HCT116 (cell line): ENCODE measurements around the gene MCF2L. TPM values are rescaled to one million over a fixed set of nuclear protein-coding genes. Genes with fewer than 3 reads are reported as not detected.
A peak's percentile ranks its signal among the peaks of the same experiment; 100 is the strongest.

Experiments
- ATAC-seq: fragments of 200-7000 bp; cut with Tn5 transposase; 2 replicates; pipeline ENCODE4 v1.9.1; 2020; ENCODE audit warnings: mild to moderate bottlenecking, moderate library complexity
- BruUV-seq: library from RNA; stranded (reverse); fragments of 400-500 nt; replicated peaks from 2 replicates; lab custom pipeline; 2021; lab: Mats Ljungman, UMichigan
- CTCF ChIA-PET: fragments of 300-600 bp; sonication (Branson Sonifier 250); formaldehyde crosslinking; loops from one replicate; lab custom pipeline; 2021; ENCODE audit warnings: antibody characterized with exemption; lab: Charles Lee
- POLR2A ChIA-PET: fragments of 300-600, 350-600 bp; sonication (Branson Sonifier 250); formaldehyde crosslinking; loops from one replicate; lab custom pipeline; 2021; ENCODE audit warnings: antibody characterized with exemption; lab: Charles Lee
- RAD21 ChIA-PET, 2 experiments: fragments of 300-600 bp; sonication (Branson Sonifier 250); formaldehyde crosslinking; loops; one replicate each; lab custom pipeline; 2023; ENCODE audit warnings: low total read pairs in 2 of 2; ENCODE audit not compliant: uncharacterized antibody in 2 of 2, unreplicated experiment in 2 of 2, low non-redundant PET in 1 of 2; lab: Charles Lee
- DNase-seq: peaks from one replicate; pipeline ENCODE4 v3.0.0-alpha.2; 2010; ENCODE audit warnings: low read depth, low spot score
- H2AFZ ChIP-seq: fragments of 200-600 bp; shearing (Covaris generic), sonication (generic); 2 replicates; pipeline ENCODE4 v1.6.1; 2017; ENCODE audit warnings: low read depth, mixed run types, mixed read lengths, antibody characterized with exemption, low read length; ENCODE audit not compliant: poor library complexity, severe bottlenecking
- H3K27ac ChIP-seq: 2 replicates; pipeline ENCODE4 v1.5.1; 2012; ENCODE audit warnings: low read depth, low read length
- H3K27me3 ChIP-seq: fragments of 200-600 bp; sonication (generic); 2 replicates; pipeline ENCODE4 v1.6.1; 2016; ENCODE audit warnings: mixed run types, low read length, mixed read lengths; ENCODE audit not compliant: insufficient read depth
- H3K36me3 ChIP-seq, 2 experiments: fragments of 200-500 bp in 1 of 2; fragments of 200-600 bp in 1 of 2; sonication (Bioruptor generic) in 1 of 2; sonication (generic) in 1 of 2; 2 replicates each; pipeline versions ENCODE4 v1.5.1 to v1.6.1; 2014 to 2016; ENCODE audit warnings: low read length in 2 of 2, inconsistent platforms in 1 of 2, mixed read lengths in 1 of 2, mixed run types in 1 of 2; ENCODE audit not compliant: insufficient read depth in 2 of 2, control insufficient read depth in 1 of 2
- H3K4me1 ChIP-seq, 2 experiments: fragments of 200-600 bp in 1 of 2; sonication (generic) in 1 of 2; 2 replicates each; pipeline versions ENCODE4 v1.5.1 to v1.6.1; 2012 to 2017; ENCODE audit warnings: low read length in 2 of 2, inconsistent platforms in 1 of 2, mild to moderate bottlenecking in 1 of 2, mixed read lengths in 1 of 2, mixed run types in 1 of 2, moderate library complexity in 1 of 2; ENCODE audit not compliant: insufficient read depth in 2 of 2, control insufficient read depth in 1 of 2
- H3K4me2 ChIP-seq: fragments of 200-600 bp; sonication (generic); 2 replicates; pipeline ENCODE4 v1.6.1; 2017; ENCODE audit warnings: mixed run types, low read length, mixed read lengths
- H3K4me3 ChIP-seq, 2 experiments: fragments of 200-600 bp in 1 of 2; sonication (generic) in 1 of 2; replicated peaks in 1 of 2; 2 replicates each; pipeline ENCODE4 v1.5.1; 2011 to 2016; ENCODE audit warnings: low read length in 2 of 2, control low read depth in 1 of 2, low read depth in 1 of 2, mild to moderate bottlenecking in 1 of 2, mixed read lengths in 1 of 2, mixed run types in 1 of 2
- H3K79me2 ChIP-seq: fragments of 200-600 bp; sonication (generic); 2 replicates; pipeline ENCODE4 v1.6.1; 2017; ENCODE audit warnings: mild to moderate bottlenecking, mixed run types, low read length, moderate library complexity, mixed read lengths; ENCODE audit not compliant: insufficient read depth
- H3K9ac ChIP-seq: fragments of 200-600 bp; sonication (generic); 2 replicates; pipeline ENCODE4 v1.6.1; 2016; ENCODE audit warnings: low read length, mixed read lengths
- H3K9me2 ChIP-seq: fragments of 200-600 bp; sonication (generic), shearing (Covaris generic); 2 replicates; pipeline ENCODE4 v1.6.1; 2017; ENCODE audit warnings: mixed run types, mild to moderate bottlenecking, moderate library complexity; ENCODE audit not compliant: insufficient read depth
- H3K9me3 ChIP-seq, 2 experiments: fragments of 200-500 bp in 1 of 2; fragments of 200-600 bp in 1 of 2; sonication (Bioruptor generic) in 1 of 2; sonication (generic) in 1 of 2; 2 replicates each; pipeline ENCODE4 v1.6.1; 2014 to 2017; ENCODE audit warnings: low read length in 2 of 2, mixed read lengths in 2 of 2, inconsistent platforms in 1 of 2, low read depth in 1 of 2, mild to moderate bottlenecking in 1 of 2, mixed run types in 1 of 2, moderate library complexity in 1 of 2; ENCODE audit not compliant: control insufficient read depth in 1 of 2, insufficient read depth in 1 of 2
- H4K20me1 ChIP-seq: fragments of 200-600 bp; sonication (generic), shearing (Covaris generic); 2 replicates; pipeline ENCODE4 v1.6.1; 2017; ENCODE audit warnings: mixed run types, mild to moderate bottlenecking, moderate library complexity; ENCODE audit not compliant: insufficient read depth
- EGR1 ChIP-seq: IDR thresholded peaks from 2 replicates; pipeline ENCODE4 v1.6.1; 2012; ENCODE audit warnings: low read depth
- YY1 ChIP-seq: IDR thresholded peaks from 2 replicates; pipeline ENCODE4 v1.6.1; 2011; ENCODE audit warnings: low read length, low read depth, moderate library complexity, mild to moderate bottlenecking; ENCODE audit not compliant: insufficient replicate concordance; ENCODE audit errors: extremely low read depth
- ZFX ChIP-seq: fragments of 450-650 bp; IDR thresholded peaks from 2 replicates; pipeline ENCODE4 v1.6.1; 2017
- ZNF274 ChIP-seq: fragments of 200-500 bp; sonication (Bioruptor generic); IDR thresholded peaks from 2 replicates; pipeline ENCODE4 v1.6.1; 2014; ENCODE audit warnings: mild to moderate bottlenecking, low read depth, low read length, inconsistent platforms
- intact Hi-C: fragments of 100-400 bp; cut with micrococcal nuclease; formaldehyde crosslinking; loops from 2 replicates; pipeline ENCODE4 v1.10.0; 2022
- total RNA-seq: library from RNA; stranded (reverse); gene quantifications from one replicate; pipeline ENCODE4 v1.2.1, GENCODE V29; 2021; ENCODE audit not compliant: unreplicated experiment

The MCF2L gene
- total RNA-seq, 1 experiment from 2014 or later: 19.3 TPM

DNA sequence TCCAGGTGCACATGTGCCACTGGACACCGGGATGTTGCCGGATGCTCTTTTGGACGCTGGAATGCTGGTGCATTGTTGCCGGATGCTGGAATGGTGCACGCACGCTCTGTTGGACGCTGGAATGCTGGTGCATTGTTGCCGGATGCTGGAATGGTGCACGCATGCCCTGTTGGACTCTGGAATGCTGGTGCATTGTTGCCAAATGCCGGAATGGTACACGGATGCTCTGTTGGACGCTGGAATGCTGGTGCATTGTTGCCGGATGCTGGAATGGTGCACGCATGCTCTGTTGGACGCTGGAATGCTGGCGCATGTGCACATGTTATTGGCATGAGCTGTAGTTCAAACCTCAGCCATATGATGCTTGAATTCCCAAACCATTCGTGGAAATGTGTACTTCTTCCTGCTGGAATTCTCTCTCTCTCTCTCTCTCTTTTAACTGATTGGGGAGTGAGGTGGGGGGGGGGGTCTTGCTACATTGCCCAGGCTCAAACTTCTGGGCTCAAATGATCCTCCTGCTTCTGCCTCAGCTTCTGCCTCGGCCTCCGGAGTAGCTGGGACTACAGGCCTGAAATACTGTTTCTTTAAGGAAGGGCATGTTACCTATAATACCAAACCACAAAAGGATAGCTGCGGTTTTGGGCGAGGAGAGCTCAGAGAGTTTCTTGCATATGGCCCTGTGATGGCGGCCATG lies 1.2 kb upstream of the MCF2L start:
- intact Hi-C loops: no loop called here
- Histone ChIP-seq H3K4me2 (peak overlapping the region; percentile 75), H3K9me2 (no peaks in the 10 kb centered on the region), H3K27ac (no peak overlapping the region; the same call in 1 of the 2 replicates), H3K27me3 (no peaks in the 10 kb centered on the region), H4K20me1 (no peaks in the 10 kb centered on the region), H3K79me2 (no peaks in the 10 kb centered on the region), H3K4me1 (peaks cover 9 to 23% of the 10 kb centered on the region in 2 experiments; a peak in 3 of 4 replicates), H3K9me3 (peaks cover 0 to 4% of the 10 kb centered on the region in 2 experiments; a peak in 1 of 4 replicates), H3K4me3 (peak overlapping the region; percentile 45 to 53), H2AFZ (no peak overlapping the region), H3K9ac (peak overlapping the region; percentile 46), H3K36me3 (no peaks in the 10 kb centered on the region)
- no peak for TF ChIP-seq EGR1
- TF ChIP-seq YY1: peak; percentile 27
- ChIA-PET POLR2A (no interaction called here), RAD21 (interaction anchor here in 1 of 2 experiments (0.7 kb wide), 1 partner anchor 14 kb away, joined by 5 read pairs; no protein-coding TSS in a partner anchor), CTCF (interaction anchor here (1.3 kb wide), 1 partner anchor 25 kb away, joined by 3 read pairs; no protein-coding TSS in a partner anchor)
- BruUV-seq: no TSS peak
- ATAC-seq (no peak), DNase-seq (no peak)

DNA sequence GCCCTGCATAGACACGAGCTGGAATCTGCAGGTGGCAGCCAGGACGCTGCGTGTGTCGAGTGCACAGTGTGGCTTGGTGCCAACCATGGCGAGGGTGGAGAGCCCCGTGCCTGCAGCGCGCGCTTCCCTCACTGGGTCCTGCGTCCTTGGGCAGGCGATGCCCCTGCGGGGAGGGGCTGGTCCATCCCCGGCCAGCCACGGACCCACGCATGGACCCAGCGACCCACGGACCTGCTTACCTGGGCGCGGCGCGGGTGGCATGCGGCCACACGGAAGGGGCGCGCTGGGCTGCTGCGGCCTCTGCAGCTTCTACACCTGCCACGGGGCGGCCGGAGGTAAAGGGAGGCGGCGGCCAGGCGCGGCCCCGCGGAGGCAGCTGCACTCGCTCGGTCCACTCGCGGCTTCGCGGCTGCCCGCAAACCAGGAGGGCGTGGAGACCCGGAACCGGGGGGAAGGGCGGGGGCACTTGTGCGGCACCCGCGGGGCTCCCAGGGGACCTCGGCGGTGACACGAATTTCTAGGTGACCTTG lies 569 bp upstream of the MCF2L start:
- ChIA-PET POLR2A (no interaction called here), CTCF (interaction anchor here (1.3 kb wide), 1 partner anchor 26 kb away, joined by 3 read pairs; no protein-coding TSS in a partner anchor)
- no peak for DNase-seq

More for the DNA sequence above, 569 bp upstream of the MCF2L start:
- Histone ChIP-seq H3K79me2 (no peaks in the 10 kb centered on the region), H3K4me3 (peak overlapping the region; percentile 45 to 53), H2AFZ (no peak overlapping the region), H3K9me3 (peaks cover 0 to 4% of the 10 kb centered on the region in 2 experiments; a peak in 1 of 4 replicates), H3K36me3 (no peaks in the 10 kb centered on the region), H3K9ac (peak overlapping the region; percentile 46), H3K27ac (no peak overlapping the region; the same call in 1 of the 2 replicates), H3K4me1 (peaks cover 9 to 23% of the 10 kb centered on the region in 2 experiments; a peak in 3 of 4 replicates), H4K20me1 (no peaks in the 10 kb centered on the region), H3K4me2 (peak overlapping the region; percentile 75), H3K9me2 (no peaks in the 10 kb centered on the region), H3K27me3 (no peaks in the 10 kb centered on the region)
- intact Hi-C loops: no loop called here
- no TSS peak for BruUV-seq
- RAD21 ChIA-PET: interaction anchor here in 1 of 2 experiments (0.7 kb wide), 1 partner anchor 14 kb away, joined by 5 read pairs; no protein-coding TSS in a partner anchor
- TF ChIP-seq ZFX (peak; percentile 22; the same call in 1 of the 2 replicates), ZNF274 (no peak)
- ATAC-seq: peak; percentile 74
